Cardiac muscle cell (in vitro differentiated cells and primary cell): ENCODE results near the gene COL4A2. TPM values are rescaled to one million over a fixed set of nuclear protein-coding genes. Genes with fewer than 3 reads are reported as not detected.
A peak's percentile ranks its signal among the peaks of the same experiment; 100 is the strongest.

Experiments used
- DNase-seq, 2 donors: peaks; one replicate each; pipeline versions ENCODE4 v3.0.0 to v3.0.0-alpha.2; 2010 to 2017; ENCODE audit warnings: low read depth in 1 of 2, low spot score in 1 of 2
- H3K27ac ChIP-seq: fragments of 200-600 bp; sonication (generic); 2 replicates; pipeline ENCODE4 v1.5.1; 2016
- H3K27me3 ChIP-seq: fragments of 200-600 bp; sonication (generic); 2 replicates; pipeline ENCODE4 v1.6.0; 2016; ENCODE audit warnings: control low read depth
- H3K36me3 ChIP-seq: fragments of 200-600 bp; sonication (generic); 2 replicates; pipeline ENCODE4 v1.5.1; 2016; ENCODE audit warnings: control low read depth
- H3K4me1 ChIP-seq: fragments of 200-600 bp; sonication (generic); 2 replicates; pipeline ENCODE4 v1.8.1; 2017; ENCODE audit warnings: low read depth, mild to moderate bottlenecking, mixed run types
- H3K4me3 ChIP-seq: fragments of 200-600 bp; sonication (generic); 2 replicates; pipeline ENCODE4 v1.5.1; 2016; ENCODE audit warnings: mild to moderate bottlenecking
- H3K9me3 ChIP-seq: fragments of 200-600 bp; sonication (generic); 2 replicates; pipeline ENCODE4 v1.5.1; 2017; ENCODE audit warnings: low read depth, mild to moderate bottlenecking, control low read depth
- polyA plus RNA-seq: library from polyadenylated mRNA; unstranded; fragments of >200 nt; fragmentation: Nextera tagmentation; extraction: Ambion mirVana; gene quantifications from 2 replicates; pipeline ENCODE4 v1.2.1, GENCODE V29; 2016
- total RNA-seq: library from RNA; depleted of rRNA; stranded (reverse); fragments of >200 nt; gene quantifications from 2 replicates; pipeline ENCODE4 v1.2.3, GENCODE V29; 2016
- TF ChIP-seq, protein P1 (sequence below): IDR thresholded peaks from 2 replicates; pipeline ENCODE4 v1.5.1; 2012; ENCODE audit warnings: low read depth, mild to moderate bottlenecking, low read length

COL4A2 gene
- total and polyA plus RNA-seq, 2 experiments from 2014 or later, result 184 to 516 TPM

DNA sequence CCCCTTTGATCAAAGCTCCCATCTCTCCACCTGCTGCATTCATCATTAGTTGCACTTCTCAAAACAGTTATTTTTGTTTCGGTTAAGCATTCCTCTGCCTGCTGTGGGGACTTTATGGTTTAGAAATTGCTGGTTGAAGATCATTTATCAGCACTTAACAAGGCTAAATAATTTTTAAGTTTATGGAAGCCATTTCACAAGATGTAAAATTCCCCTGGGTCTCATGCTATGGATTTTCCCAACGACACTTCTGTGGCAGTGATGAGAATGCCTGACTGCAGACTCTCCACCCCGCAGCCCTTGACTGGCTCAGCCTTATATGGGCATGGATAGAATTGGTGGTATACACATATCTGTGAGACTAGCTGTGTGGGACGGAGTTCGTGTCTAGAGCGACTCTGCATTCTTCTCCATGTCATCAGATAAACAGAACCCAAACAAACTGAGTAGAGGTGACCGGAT is 52.8 kb downstream of the COL4A2 start:
- Histone ChIP-seq H3K27ac (peak overlapping the region; percentile 96), H3K27me3 (no peaks in the 10 kb centered on the region), H3K36me3 (no peaks in the 10 kb centered on the region), H3K9me3 (no peaks in the 10 kb centered on the region), H3K4me3 (no peak overlapping the region), H3K4me1 (peaks cover 56% of the 10 kb centered on the region)
- TF ChIP-seq, protein P1, sequence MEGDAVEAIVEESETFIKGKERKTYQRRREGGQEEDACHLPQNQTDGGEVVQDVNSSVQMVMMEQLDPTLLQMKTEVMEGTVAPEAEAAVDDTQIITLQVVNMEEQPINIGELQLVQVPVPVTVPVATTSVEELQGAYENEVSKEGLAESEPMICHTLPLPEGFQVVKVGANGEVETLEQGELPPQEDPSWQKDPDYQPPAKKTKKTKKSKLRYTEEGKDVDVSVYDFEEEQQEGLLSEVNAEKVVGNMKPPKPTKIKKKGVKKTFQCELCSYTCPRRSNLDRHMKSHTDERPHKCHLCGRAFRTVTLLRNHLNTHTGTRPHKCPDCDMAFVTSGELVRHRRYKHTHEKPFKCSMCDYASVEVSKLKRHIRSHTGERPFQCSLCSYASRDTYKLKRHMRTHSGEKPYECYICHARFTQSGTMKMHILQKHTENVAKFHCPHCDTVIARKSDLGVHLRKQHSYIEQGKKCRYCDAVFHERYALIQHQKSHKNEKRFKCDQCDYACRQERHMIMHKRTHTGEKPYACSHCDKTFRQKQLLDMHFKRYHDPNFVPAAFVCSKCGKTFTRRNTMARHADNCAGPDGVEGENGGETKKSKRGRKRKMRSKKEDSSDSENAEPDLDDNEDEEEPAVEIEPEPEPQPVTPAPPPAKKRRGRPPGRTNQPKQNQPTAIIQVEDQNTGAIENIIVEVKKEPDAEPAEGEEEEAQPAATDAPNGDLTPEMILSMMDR, result no peak
- DNase-seq, result peak; percentile 72 to 87

DNA sequence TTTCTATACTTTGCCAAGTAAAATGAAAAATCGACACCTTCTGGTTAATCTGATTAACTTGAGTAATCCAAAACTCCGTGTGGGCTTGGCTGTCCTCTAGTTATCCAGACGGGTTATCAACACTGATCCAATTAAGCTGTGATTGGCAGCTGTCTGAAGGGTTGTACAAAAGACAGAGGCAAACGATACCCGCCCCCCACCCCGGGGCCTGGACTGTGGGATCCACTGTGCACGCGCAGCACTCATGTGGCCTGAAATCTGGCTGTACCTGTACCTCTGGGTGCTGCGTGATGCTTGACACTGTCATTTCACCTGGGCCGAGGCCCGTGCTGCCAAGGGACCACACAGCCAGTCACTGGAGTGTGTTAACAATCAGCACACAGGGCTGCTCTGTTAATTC is 53.5 kb downstream of the COL4A2 start:
- H3K9me3 ChIP-seq, result no peaks in the 10 kb centered on the region
- H3K4me3 ChIP-seq, result no peak overlapping the region
- no peaks in the 10 kb centered on the region for H3K27me3 ChIP-seq
- peak overlapping the region; percentile 96 for H3K27ac ChIP-seq
- no peaks in the 10 kb centered on the region for H3K36me3 ChIP-seq
- peaks cover 61% of the 10 kb centered on the region for H3K4me1 ChIP-seq
- TF ChIP-seq, protein P1, result no peak
- DNase-seq, result no peak

DNA sequence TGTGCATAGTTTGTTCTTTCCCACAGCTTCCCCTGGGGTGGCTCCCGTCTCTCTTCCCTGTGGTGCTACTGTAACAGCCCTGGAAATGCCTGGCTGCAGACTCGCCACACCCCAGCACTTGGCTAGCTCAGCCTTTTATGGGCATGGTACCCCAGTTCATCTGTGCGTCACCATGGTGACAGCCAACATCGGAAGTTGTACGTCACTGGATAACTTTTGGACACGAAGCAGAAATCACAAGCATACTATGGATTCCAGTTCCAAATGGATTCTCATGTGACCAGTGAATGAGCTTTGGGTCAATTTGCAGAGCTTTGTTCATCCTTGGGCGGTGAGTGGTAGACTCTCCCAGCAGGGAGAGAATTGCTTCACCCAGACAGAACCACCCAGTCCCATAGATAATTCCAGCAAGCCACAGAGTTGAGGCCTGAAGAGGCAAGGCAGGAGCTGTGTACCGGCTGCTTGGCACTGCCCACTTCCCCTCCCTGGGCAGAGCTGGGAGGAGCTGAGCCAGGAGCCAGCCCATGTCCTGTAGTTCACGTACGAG is 54.4 kb downstream of the COL4A2 start:
- Histone ChIP-seq H3K36me3 (no peaks in the 10 kb centered on the region), H3K9me3 (no peaks in the 10 kb centered on the region), H3K27me3 (no peaks in the 10 kb centered on the region), H3K4me3 (no peak overlapping the region), H3K4me1 (peaks cover 67% of the 10 kb centered on the region), H3K27ac (peak overlapping the region; percentile 96)
- peak; percentile 42 to 97 for DNase-seq
- TF ChIP-seq, protein P1, result no peak

DNA sequence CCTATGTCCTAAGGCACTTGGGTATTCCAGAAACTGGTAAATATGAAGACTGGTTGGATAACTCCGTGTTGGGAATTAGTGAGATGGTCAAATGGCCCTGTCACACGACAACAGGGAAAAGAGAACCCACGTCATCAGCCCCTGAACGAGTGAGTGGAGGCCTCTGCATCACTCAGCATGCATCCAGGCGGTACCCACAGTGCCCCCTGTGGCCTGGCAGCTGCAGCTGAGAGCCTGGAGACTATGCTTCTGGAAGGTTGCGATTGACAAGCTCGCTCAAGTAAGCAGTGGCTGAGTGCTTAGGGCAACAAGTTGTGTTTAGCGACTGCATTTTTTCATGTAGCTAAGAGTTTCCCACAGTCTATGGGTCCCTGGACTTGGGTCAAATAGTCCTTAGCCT is 55.9 kb downstream of the COL4A2 start:
- Histone ChIP-seq H3K36me3 (no peaks in the 10 kb centered on the region), H3K4me3 (no peak overlapping the region), H3K27ac (peak overlapping the region; percentile 96), H3K27me3 (no peaks in the 10 kb centered on the region), H3K9me3 (no peaks in the 10 kb centered on the region), H3K4me1 (peaks cover 67% of the 10 kb centered on the region)
- DNase-seq, result no peak
- TF ChIP-seq, protein P1, result peak; percentile 15

DNA sequence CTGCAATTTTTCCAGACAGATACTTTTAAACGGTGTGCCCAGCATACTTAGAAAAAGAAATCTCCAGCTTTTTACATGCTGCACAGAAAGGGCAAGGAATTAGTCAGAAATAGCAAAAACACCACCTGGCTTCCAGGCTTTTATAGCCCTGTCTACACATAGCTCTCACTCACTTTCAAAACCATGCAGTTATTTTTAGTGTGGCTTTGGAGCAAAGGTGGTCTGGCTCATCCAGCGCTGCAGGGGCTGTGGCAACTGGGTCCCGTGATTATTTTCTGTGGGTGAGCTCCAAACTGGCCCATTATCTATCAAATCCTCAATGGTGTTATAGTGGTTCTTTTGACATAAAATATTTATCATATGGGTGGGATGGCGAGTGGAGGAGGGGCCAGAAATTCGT is 57.0 kb downstream of the COL4A2 start:
- H3K27me3 ChIP-seq, result no peaks in the 10 kb centered on the region
- H3K9me3 ChIP-seq, result no peaks in the 10 kb centered on the region
- TF ChIP-seq, protein P1, result no peak
- H3K4me3 ChIP-seq, result no peak overlapping the region
- peak overlapping the region; percentile 96 for H3K27ac ChIP-seq
- H3K36me3 ChIP-seq, result no peaks in the 10 kb centered on the region
- H3K4me1 ChIP-seq, result peaks cover 71% of the 10 kb centered on the region
- DNase-seq, result peak in 1 of 2 donors; percentile 54
